ENCODE data around the gene PIGQ.
A peak's percentile ranks its signal among the peaks of the same experiment; 100 is the strongest.

The PIGQ gene

GRCh38 chr16:572865-573650 lies 3.3 kb downstream of the PIGQ start:
- H3K9me3 ChIP-seq (ENCODE audit: insufficient read depth, low read length): no peaks in the 10 kb centered on the region
- peaks cover 57% of the 10 kb centered on the region for H3K36me3 ChIP-seq (ENCODE audit: insufficient read depth, insufficient read length, low read length)
- TF ChIP-seq ZNF274 (IDR thresholded peaks at IDR 0.05; ENCODE audit: low read depth, low read length) (no peak), YY1 (IDR thresholded peaks at IDR 0.05; ENCODE audit: insufficient read depth, insufficient read length) (no peak), SUZ12 (IDR thresholded peaks at IDR 0.05; ENCODE audit: extremely low read depth, insufficient read depth, insufficient read length) (no peak)
- no peak for DNase-seq (ENCODE audit: low read depth, low spot score)
- H3K4me1 ChIP-seq (ENCODE audit: insufficient read depth, insufficient read length): peaks cover 19% of the 10 kb centered on the region
- no peak overlapping the region for H3K4me3 ChIP-seq (ENCODE audit: insufficient read length, low read depth)
- H3K27me3 ChIP-seq (ENCODE audit: insufficient read depth, insufficient read length): no peaks in the 10 kb centered on the region
- peak overlapping the region; percentile 56 for H3K9ac ChIP-seq (ENCODE audit: insufficient read length, low read depth)

- H3K36me3 ChIP-seq (ENCODE audit: insufficient read depth, insufficient read length, low read length): peaks cover 63% of the 10 kb centered on the region
- no peak overlapping the region for H3K9ac ChIP-seq (ENCODE audit: insufficient read length, low read depth)
- H3K4me3 ChIP-seq (ENCODE audit: insufficient read length, low read depth): no peak overlapping the region
- H3K27me3 ChIP-seq (ENCODE audit: insufficient read depth, insufficient read length): no peaks in the 10 kb centered on the region
- no peak for TF ChIP-seq YY1 (IDR thresholded peaks at IDR 0.05; ENCODE audit: insufficient read depth, insufficient read length)
- TF ChIP-seq ZNF274 (IDR thresholded peaks at IDR 0.05; ENCODE audit: low read depth, low read length): no peak
- TF ChIP-seq SUZ12 (IDR thresholded peaks at IDR 0.05; ENCODE audit: extremely low read depth, insufficient read depth, insufficient read length): no peak
- DNase-seq (ENCODE audit: low read depth, low spot score): no peak
- H3K4me1 ChIP-seq (ENCODE audit: insufficient read depth, insufficient read length): peaks cover 21% of the 10 kb centered on the region
- H3K9me3 ChIP-seq (ENCODE audit: insufficient read depth, low read length): no peaks in the 10 kb centered on the region
Measured at GRCh38 chr16:574021-574760, 4.4 kb downstream of the PIGQ start.

- DNase-seq (ENCODE audit: low read depth, low spot score): no peak
- peak overlapping the region; percentile 61 for H3K9ac ChIP-seq (ENCODE audit: insufficient read length, low read depth)
- TF ChIP-seq YY1 (IDR thresholded peaks at IDR 0.05; ENCODE audit: insufficient read depth, insufficient read length) (no peak), SUZ12 (IDR thresholded peaks at IDR 0.05; ENCODE audit: extremely low read depth, insufficient read depth, insufficient read length) (no peak), ZNF274 (IDR thresholded peaks at IDR 0.05; ENCODE audit: low read depth, low read length) (no peak)
- no peaks in the 10 kb centered on the region for H3K9me3 ChIP-seq (ENCODE audit: insufficient read depth, low read length)
- no peaks in the 10 kb centered on the region for H3K27me3 ChIP-seq (ENCODE audit: insufficient read depth, insufficient read length)
- no peak overlapping the region for H3K4me3 ChIP-seq (ENCODE audit: insufficient read length, low read depth)
- H3K4me1 ChIP-seq (ENCODE audit: insufficient read depth, insufficient read length): peaks cover 20% of the 10 kb centered on the region
- peaks cover 68% of the 10 kb centered on the region for H3K36me3 ChIP-seq (ENCODE audit: insufficient read depth, insufficient read length, low read length)
Measured at GRCh38 chr16:575354-576196, 5.8 kb downstream of the PIGQ start.

- peak overlapping the region; percentile 44 for H3K9ac ChIP-seq (ENCODE audit: insufficient read length, low read depth)
- H3K4me3 ChIP-seq (ENCODE audit: insufficient read length, low read depth): no peak overlapping the region
- TF ChIP-seq ZNF274 (IDR thresholded peaks at IDR 0.05; ENCODE audit: low read depth, low read length): no peak
- TF ChIP-seq SUZ12 (IDR thresholded peaks at IDR 0.05; ENCODE audit: extremely low read depth, insufficient read depth, insufficient read length): no peak
- no peak for TF ChIP-seq YY1 (IDR thresholded peaks at IDR 0.05; ENCODE audit: insufficient read depth, insufficient read length)
- H3K4me1 ChIP-seq (ENCODE audit: insufficient read depth, insufficient read length): peaks cover 18% of the 10 kb centered on the region
- no peaks in the 10 kb centered on the region for H3K27me3 ChIP-seq (ENCODE audit: insufficient read depth, insufficient read length)
- H3K36me3 ChIP-seq (ENCODE audit: insufficient read depth, insufficient read length, low read length): peaks cover 73% of the 10 kb centered on the region
- no peak for DNase-seq (ENCODE audit: low read depth, low spot score)
- no peaks in the 10 kb centered on the region for H3K9me3 ChIP-seq (ENCODE audit: insufficient read depth, low read length)
Measured at GRCh38 chr16:576197-576822, 6.5 kb downstream of the PIGQ start.

- H3K9ac ChIP-seq (ENCODE audit: insufficient read length, low read depth): peak overlapping the region; percentile 44
- no peak for DNase-seq (ENCODE audit: low read depth, low spot score)
- H3K4me1 ChIP-seq (ENCODE audit: insufficient read depth, insufficient read length): peaks cover 18% of the 10 kb centered on the region
- no peak overlapping the region for H3K4me3 ChIP-seq (ENCODE audit: insufficient read length, low read depth)
- no peaks in the 10 kb centered on the region for H3K9me3 ChIP-seq (ENCODE audit: insufficient read depth, low read length)
- H3K27me3 ChIP-seq (ENCODE audit: insufficient read depth, insufficient read length): no peaks in the 10 kb centered on the region
- H3K36me3 ChIP-seq (ENCODE audit: insufficient read depth, insufficient read length, low read length): peaks cover 68% of the 10 kb centered on the region
- TF ChIP-seq ZNF274 (IDR thresholded peaks at IDR 0.05; ENCODE audit: low read depth, low read length) (no peak), YY1 (IDR thresholded peaks at IDR 0.05; ENCODE audit: insufficient read depth, insufficient read length) (no peak)
Measured at GRCh38 chr16:576823-577201, 7.0 kb downstream of the PIGQ start.

- no peak for TF ChIP-seq YY1 (IDR thresholded peaks at IDR 0.05; ENCODE audit: insufficient read depth, insufficient read length)
- no peak for TF ChIP-seq SUZ12 (IDR thresholded peaks at IDR 0.05; ENCODE audit: extremely low read depth, insufficient read depth, insufficient read length)
- TF ChIP-seq ZNF274 (IDR thresholded peaks at IDR 0.05; ENCODE audit: low read depth, low read length): no peak
- H3K27me3 ChIP-seq (ENCODE audit: insufficient read depth, insufficient read length): no peaks in the 10 kb centered on the region
Measured at GRCh38 chr16:577796-578195, 8.0 kb downstream of the PIGQ start.

More at GRCh38 chr16:577796-578195, 8.0 kb downstream of the PIGQ start:
- Histone ChIP-seq H3K9me3 (ENCODE audit: insufficient read depth, low read length) (no peaks in the 10 kb centered on the region), H3K4me3 (ENCODE audit: insufficient read length, low read depth) (no peak overlapping the region), H3K9ac (ENCODE audit: insufficient read length, low read depth) (no peak overlapping the region), H3K36me3 (ENCODE audit: insufficient read depth, insufficient read length, low read length) (peaks cover 61% of the 10 kb centered on the region), H3K4me1 (ENCODE audit: insufficient read depth, insufficient read length) (peaks cover 14% of the 10 kb centered on the region)
- no peak for DNase-seq (ENCODE audit: low read depth, low spot score)

All from NT2/D1 (cell line).